Stomach (tissue), 19 donors: Measurements from ENCODE around the gene ZNF181. TPM values are rescaled to one million over a fixed set of nuclear protein-coding genes. Genes with fewer than 3 reads are reported as not detected.
A peak's percentile ranks its signal among the peaks of the same experiment; 100 is the strongest.
"Not testable (repeated sequence)": the region's sequence is repeated elsewhere in the genome, so short reads cannot be mapped to it uniquely, and the experiment has no call there.

ENCODE experiments used
- DNase-seq, 2 donors: peaks; one replicate each; pipeline versions ENCODE4 v3.0.0 to v3.0.0-alpha.2; 2013 to 2019
- H3K27ac ChIP-seq, 5 donors: fragments of 200-600 bp in 4 of 5; sonication (generic) in 4 of 5; one replicate each; pipeline ENCODE4 v1.5.1; 2013 to 2019; ENCODE audit warnings: mild to moderate bottlenecking in 1 of 5, moderate library complexity in 1 of 5
- H3K27me3 ChIP-seq, 3 donors: fragments of 200-600 bp; sonication (generic); one replicate each; pipeline ENCODE4 v1.5.1; 2017 to 2019; ENCODE audit warnings: mixed run types in 1 of 3
- H3K36me3 ChIP-seq, 4 donors: fragments of 200-600 bp; sonication (generic); 1 replicate in 3 of 4; 2 replicates in 1 of 4; pipeline ENCODE4 v1.5.1; 2016 to 2019
- H3K4me1 ChIP-seq, 4 donors: fragments of 200-600 bp; sonication (generic); one replicate each; pipeline ENCODE4 v1.5.1; 2016 to 2019
- H3K4me3 ChIP-seq, 4 donors: fragments of 200-600 bp; sonication (generic) in 3 of 4; one replicate each; pipeline ENCODE4 v1.5.1; 2016 to 2019; ENCODE audit warnings: mild to moderate bottlenecking in 1 of 4
- H3K9me3 ChIP-seq, 4 donors: fragments of 200-600 bp; sonication (generic); one replicate each; pipeline ENCODE4 v1.5.1; 2016 to 2019
- CTCF ChIP-seq, 7 experiments: fragments of 450-650 bp in 4 of 7; fragments of 200-600 bp in 3 of 7; sonication (generic) in 3 of 7; IDR thresholded peaks; one replicate each; pipeline ENCODE4 v1.5.1; 2016 to 2019; ENCODE audit warnings: antibody characterized with exemption in 7 of 7, control low read depth in 2 of 7, mild to moderate bottlenecking in 1 of 7
- EP300 ChIP-seq: sonication (generic); formaldehyde crosslinking; IDR thresholded peaks from one replicate; pipeline ENCODE4 v1.6.1; 2017; ENCODE audit warnings: antibody characterized with exemption
- POLR2A ChIP-seq, 4 donors: fragments of 450-650 bp; IDR thresholded peaks; one replicate each; pipeline ENCODE4 v1.6.1; 2016; ENCODE audit warnings: antibody characterized with exemption in 4 of 4, control low read depth in 2 of 4, mild to moderate bottlenecking in 1 of 4, moderate library complexity in 1 of 4
- POLR2AphosphoS5 ChIP-seq, 3 donors: sonication (generic); formaldehyde crosslinking; IDR thresholded peaks; one replicate each; pipeline ENCODE4 v1.6.1; 2016; ENCODE audit warnings: antibody characterized with exemption in 3 of 3
- WGBS, 5 donors: extraction: QIAGEN DNeasy Blood & Tissue Kit in 3 of 5; methylation state at CpG; one replicate each; pipeline versions ENCODE4 v1.1.5 to v1.1.7; 2013 to 2018; 5-methylcytosine and 5-hydroxymethylcytosine counted together
- intact Hi-C: fragments of 100-400 bp; cut with DNase I; formaldehyde crosslinking; loops from one replicate; pipeline ENCODE4 v1.15.1; 2023; ENCODE audit warnings: low total_unique reads
- long read RNA-seq, 10 donors: transcript quantifications; one replicate each; lab custom pipeline, GENCODE V29; 2026
- polyA plus RNA-seq, 3 donors: library from polyadenylated mRNA; stranded (reverse); fragments of 200-250 nt; gene quantifications; one replicate each; pipeline ENCODE4 v1.2.3, GENCODE V29; 2013
- total RNA-seq, 5 donors: library from RNA; depleted of rRNA; stranded (reverse); fragments of >200 nt; gene quantifications; one replicate each; pipeline versions ENCODE4 v1.1.0 to v1.2.3, GENCODE V29; 2014 to 2016
- donor health status: healthy with polysubstance abuse.
- donor health status: Bipolar disorder and iron deficiency.
- donor health status: healthy.

Gene ZNF181
- 10 to 100 TPM in 3 of 5 donors, 1 to 10 TPM in 2; 2.3 to 43.2 (median 13.2) TPM for total RNA-seq
- polyA plus RNA-seq, result 10 to 100 TPM in 1 of 3 donors, 1 to 10 TPM in 2; 5.7 to 17.7 (median 5.9) TPM
- long read RNA-seq, donor 1, result 0 reads
- long read RNA-seq, donor 2, partial matches to known transcripts, result 0 of 2 reads
- long read RNA-seq, donor 2, other reads (novel, unspliced or antisense), result 0 of 2 reads
- long read RNA-seq, donor 3, partial matches to known transcripts, result 0 of 1 reads
- long read RNA-seq, donor 3, other reads (novel, unspliced or antisense), result 0 of 1 reads
- long read RNA-seq, donor 4, result 0 reads
- long read RNA-seq, donor 5, partial matches to known transcripts, result 0 of 4 reads
- long read RNA-seq, donor 5, other reads (novel, unspliced or antisense), result 0 of 4 reads
- long read RNA-seq, donor 6, partial matches to known transcripts, result 0 of 4 reads
- long read RNA-seq, donor 6, other reads (novel, unspliced or antisense), result 0 of 4 reads
- long read RNA-seq, donor 7, full-length matches to known transcripts, result 3 of 3 reads
- long read RNA-seq, donor 7, partial matches to known transcripts, result 0 of 3 reads
- long read RNA-seq, donor 7, other reads (novel, unspliced or antisense), result 0 of 3 reads
- long read RNA-seq, donor 8, result 0 reads
- long read RNA-seq, donor 9, result 0 reads
- long read RNA-seq, donor 10, result 0 reads

DNA sequence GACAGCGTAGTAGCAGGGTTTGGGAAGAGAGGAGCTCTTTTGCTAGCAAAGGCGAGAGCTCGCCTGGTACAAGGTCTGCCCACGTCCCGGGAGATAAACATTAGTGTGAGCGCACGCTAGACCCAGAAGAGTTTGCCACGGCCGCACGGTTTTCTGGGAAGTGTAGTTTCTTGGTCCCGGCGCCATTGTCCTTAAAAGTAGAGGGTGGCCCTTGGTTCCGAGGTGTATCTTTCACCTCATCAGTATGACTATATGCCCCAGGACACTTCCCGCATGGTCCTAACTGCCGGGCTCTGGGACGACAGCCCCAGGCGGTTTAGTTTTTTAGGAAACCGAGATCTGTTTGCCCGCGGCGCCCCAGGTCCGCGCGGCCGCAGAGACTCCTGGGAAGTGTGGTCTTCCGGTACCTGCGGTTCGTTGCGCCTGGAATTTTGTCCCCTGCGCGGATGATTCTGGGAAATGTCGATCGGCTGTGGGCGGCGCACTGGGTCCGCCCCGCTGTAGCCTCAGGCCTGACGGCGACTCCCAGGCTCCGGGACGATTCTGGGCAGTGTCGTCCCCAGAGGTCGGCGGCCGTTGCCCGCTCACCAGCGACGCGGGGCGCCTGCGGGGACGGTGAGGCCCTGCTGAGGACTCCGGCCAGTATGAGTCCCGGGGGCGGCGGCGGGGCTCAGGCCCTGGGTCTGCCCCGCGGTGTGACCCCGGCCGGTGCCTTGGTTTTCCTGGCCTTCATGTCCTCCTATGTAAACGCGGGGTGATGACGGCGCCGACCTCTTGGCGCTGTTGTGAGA lies at the start of gene ZNF181:
ZNF181 (plus strand) TSS at position 498 of the 791 bp plus-strand sequence. CDS start 795 bp downstream, outside the sequence.
- intact Hi-C loops, result loop anchor here (10.0 kb wide), 1 partner anchor 59 kb away; the partner anchor contains the start of genes SCGB2B2 and ZNF302
- WGBS, 5 donors, result 0% methylated on average over 20 to 67 of the region's 67 CpGs

GRCh38 chr19:34685266-34685665 lies 48.8 kb upstream of the ZNF181 start:
- DNase-seq, H3K4me1 ChIP-seq, H3K27ac ChIP-seq, intact Hi-C loops, H3K4me3 ChIP-seq, H3K27me3 ChIP-seq: not testable (repeated sequence)
- peaks cover 23 to 96% (median 78%) of the 10 kb centered on the region in 4 donors for H3K9me3 ChIP-seq
- peaks cover 35 to 50% (median 48%) of the 10 kb centered on the region in 4 donors for H3K36me3 ChIP-seq
- WGBS, 5 donors, result 76 to 95% (median 95%) methylated on average over 5 of the region's 5 CpGs

More for the DNA sequence above, at the start of gene ZNF181:
- TF ChIP-seq POLR2A (IDR thresholded peaks at IDR 0.05), result no peak
- TF ChIP-seq CTCF (IDR thresholded peaks at IDR 0.05), result no peak
- TF ChIP-seq POLR2AphosphoS5 (IDR thresholded peaks at IDR 0.05), result peak; percentile 33 to 87 (median 85)
- TF ChIP-seq EP300, result no peak
- peaks cover 11 to 37% (median 34%) of the 10 kb centered on the region in 4 donors for H3K36me3 ChIP-seq
- DNase-seq, result peak; percentile 89 to 97
- peak within 1 kb of the TSS; percentile 95 to 99 (median 96) for H3K27ac ChIP-seq
- peaks cover 6 to 37% (median 23%) of the 10 kb centered on the region in 4 donors for H3K9me3 ChIP-seq
- peaks cover 23 to 34% (median 25%) of the 10 kb centered on the region in 4 donors for H3K4me1 ChIP-seq
- no peaks in the 10 kb centered on the region for H3K27me3 ChIP-seq
- H3K4me3 ChIP-seq, result peak within 1 kb of the TSS; percentile 63 to 93 (median 74)

DNA sequence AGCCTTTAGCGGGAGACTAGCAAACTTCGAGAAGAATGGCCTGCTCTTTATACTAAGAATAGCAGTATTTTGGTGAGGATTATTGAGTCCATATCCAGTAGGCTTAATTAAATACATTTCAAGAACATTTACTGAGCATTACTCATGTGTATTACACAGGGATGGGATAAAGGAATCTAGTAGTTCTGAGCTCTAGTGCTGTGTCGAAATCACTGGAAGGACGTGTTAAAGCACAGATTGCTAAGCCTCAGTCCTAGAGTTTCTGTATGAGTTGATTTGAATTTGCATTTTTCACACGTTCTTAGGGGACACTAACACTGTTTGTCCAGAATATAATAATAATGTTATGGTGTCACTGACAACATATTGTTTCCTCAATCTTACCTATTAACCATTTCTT lies 47.6 kb upstream of the ZNF181 start:
- TF ChIP-seq EP300, result no peak
- TF ChIP-seq POLR2A (IDR thresholded peaks at IDR 0.05), result no peak
- no peak for TF ChIP-seq CTCF (IDR thresholded peaks at IDR 0.05)
- TF ChIP-seq POLR2AphosphoS5 (IDR thresholded peaks at IDR 0.05), result no peak
- intact Hi-C loops, result no loop called here
- Histone ChIP-seq H3K36me3 (peaks cover 24 to 38% (median 36%) of the 10 kb centered on the region in 4 donors), H3K4me3 (no peak overlapping the region), H3K27me3 (no peaks in the 10 kb centered on the region), H3K9me3 (peaks cover 23 to 92% (median 72%) of the 10 kb centered on the region in 4 donors), H3K27ac (no peak overlapping the region), H3K4me1 (no peaks in the 10 kb centered on the region)
- WGBS, 5 donors, result 78 to 93% (median 87%) methylated on average over 5 of the region's 5 CpGs
- no peak for DNase-seq

DNA sequence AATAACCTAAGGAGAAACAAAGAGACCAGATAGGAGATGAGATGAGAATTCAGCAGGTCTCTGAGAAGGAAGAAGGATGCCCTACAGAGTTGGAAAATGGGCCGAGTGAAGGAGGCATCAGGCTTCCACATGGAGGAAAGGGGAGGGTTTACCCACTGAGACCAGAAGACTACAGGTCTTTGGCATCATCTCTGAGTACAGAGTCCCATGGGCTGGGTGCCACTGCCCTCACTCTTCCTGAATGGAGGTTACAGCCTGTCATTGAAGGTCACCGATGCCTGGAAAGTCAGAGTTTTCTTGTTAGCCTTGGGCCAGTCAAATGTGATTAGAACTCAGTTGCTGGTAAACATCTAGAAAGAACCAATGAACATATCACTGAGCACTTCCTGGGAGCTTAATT lies 46.7 kb upstream of the ZNF181 start:
- H3K4me1 ChIP-seq, result no peaks in the 10 kb centered on the region
- intact Hi-C loops, result no loop called here
- peaks cover 22 to 29% (median 27%) of the 10 kb centered on the region in 4 donors for H3K36me3 ChIP-seq
- TF ChIP-seq POLR2A (IDR thresholded peaks at IDR 0.05) (no peak), POLR2AphosphoS5 (IDR thresholded peaks at IDR 0.05) (no peak), CTCF (IDR thresholded peaks at IDR 0.05) (no peak), EP300 (no peak)
- no peak for DNase-seq
- no peak overlapping the region for H3K27ac ChIP-seq
- 70 to 92% (median 87%) methylated on average over 2 of the region's 2 CpGs for WGBS, 5 donors
- no peaks in the 10 kb centered on the region for H3K27me3 ChIP-seq
- H3K9me3 ChIP-seq, result peaks cover 23 to 83% (median 64%) of the 10 kb centered on the region in 4 donors
- no peak overlapping the region for H3K4me3 ChIP-seq
